Right atrium auricular region (tissue), 2 donors: ENCODE results near the gene KIF16B. TPM values are rescaled to one million over a fixed set of nuclear protein-coding genes. Genes with fewer than 3 reads are reported as not detected.
"Not testable (repeated sequence)": the region's sequence is repeated elsewhere in the genome, so short reads cannot be mapped to it uniquely, and the experiment has no call there.

Source experiments
- DNase-seq: peaks from one replicate; pipeline ENCODE4 v3.0.0-alpha.2; 2019; ENCODE audit warnings: low spot score
- H3K27ac ChIP-seq, 2 donors: fragments of 200-600 bp; sonication (generic); 1 replicate in 1 of 2; 2 replicates in 1 of 2; pipeline ENCODE4 v1.5.1; 2016 to 2019
- H3K27me3 ChIP-seq, 2 donors: fragments of 200-600 bp; sonication (generic); one replicate each; pipeline versions ENCODE4 v1.5.1 to v1.6.0; 2017 to 2019
- H3K36me3 ChIP-seq: fragments of 200-600 bp; sonication (generic); one replicate; pipeline ENCODE4 v1.5.1; 2016
- H3K4me1 ChIP-seq, 2 donors: fragments of 200-600 bp; sonication (generic); one replicate each; pipeline versions ENCODE4 v1.5.1 to v1.6.0; 2017 to 2019
- H3K4me3 ChIP-seq, 2 donors: fragments of 200-600 bp; sonication (generic); 1 replicate in 1 of 2; 2 replicates in 1 of 2; pipeline ENCODE4 v1.5.1; 2017 to 2019; ENCODE audit warnings: mild to moderate bottlenecking in 1 of 2, moderate library complexity in 1 of 2
- H3K9me3 ChIP-seq, 2 donors: fragments of 200-600 bp; sonication (generic); one replicate each; pipeline ENCODE4 v1.5.1; 2019
- CTCF ChIP-seq, 2 donors: fragments of 200-600 bp; sonication (generic); IDR thresholded peaks; one replicate each; pipeline ENCODE4 v1.5.1; 2019; ENCODE audit warnings: antibody characterized with exemption in 2 of 2
- total RNA-seq, 2 donors: library from RNA; depleted of rRNA; stranded (reverse); fragments of >200 nt; gene quantifications; one replicate each; pipeline ENCODE4 v1.1.0, GENCODE V29; 2016

The KIF16B gene
- total RNA-seq, 2 donors from 2014 or later = 11.2 to 23.0 TPM

GRCh38 chr20:16599257-16599656, 26.0 kb upstream of the KIF16B start:
- no peaks in the 10 kb centered on the region for H3K4me1 ChIP-seq

GRCh38 chr20:16596991-16597390, 23.7 kb upstream of the KIF16B start:
- Histone ChIP-seq H3K27ac (no peak overlapping the region), H3K4me1 (no peaks in the 10 kb centered on the region), H3K27me3 (peaks cover 0 to 4% of the 10 kb centered on the region in 2 donors), H3K4me3 (no peak overlapping the region), H3K9me3 (no peaks in the 10 kb centered on the region), H3K36me3 (no peaks in the 10 kb centered on the region)
- no peak for DNase-seq
- no peak for TF ChIP-seq CTCF (IDR thresholded peaks at IDR 0.05)

More at GRCh38 chr20:16599257-16599656, 26.0 kb upstream of the KIF16B start:
- Histone ChIP-seq H3K27ac (no peak overlapping the region), H3K4me3 (no peak overlapping the region), H3K36me3 (no peaks in the 10 kb centered on the region), H3K27me3 (no peaks in the 10 kb centered on the region), H3K9me3 (no peaks in the 10 kb centered on the region)
- no peak for DNase-seq
- no peak for TF ChIP-seq CTCF (IDR thresholded peaks at IDR 0.05)

GRCh38 chr20:16596404-16596803, 23.2 kb upstream of the KIF16B start:
- not testable (repeated sequence) for H3K9me3 ChIP-seq, H3K4me1 ChIP-seq, H3K36me3 ChIP-seq, H3K27ac ChIP-seq, H3K27me3 ChIP-seq, DNase-seq, H3K4me3 ChIP-seq

- H3K27ac ChIP-seq = no peak overlapping the region
- no peak for TF ChIP-seq CTCF (IDR thresholded peaks at IDR 0.05)
- no peaks in the 10 kb centered on the region for H3K36me3 ChIP-seq
- no peak overlapping the region for H3K4me3 ChIP-seq
- DNase-seq = no peak
- no peaks in the 10 kb centered on the region for H3K9me3 ChIP-seq
- peaks cover 0 to 4% of the 10 kb centered on the region in 2 donors for H3K27me3 ChIP-seq
- no peaks in the 10 kb centered on the region for H3K4me1 ChIP-seq
These were observed 22.1 kb upstream of the KIF16B start for GRCh38 chr20:16595376-16595775.

- no peaks in the 10 kb centered on the region for H3K36me3 ChIP-seq
- no peak for TF ChIP-seq CTCF (IDR thresholded peaks at IDR 0.05)
These were observed 16.9 kb upstream of the KIF16B start for GRCh38 chr20:16590041-16590633.

GRCh38 chr20:16589623-16590022, 16.4 kb upstream of the KIF16B start:
- DNase-seq = no peak
- Histone ChIP-seq H3K4me3 (no peak overlapping the region), H3K36me3 (no peaks in the 10 kb centered on the region), H3K27me3 (peaks cover 0 to 4% of the 10 kb centered on the region in 2 donors), H3K9me3 (no peaks in the 10 kb centered on the region), H3K4me1 (no peaks in the 10 kb centered on the region), H3K27ac (no peak overlapping the region)
- TF ChIP-seq CTCF (IDR thresholded peaks at IDR 0.05) = no peak

More at GRCh38 chr20:16590041-16590633, 16.9 kb upstream of the KIF16B start:
- Histone ChIP-seq H3K9me3 (no peaks in the 10 kb centered on the region), H3K27me3 (peaks cover 0 to 4% of the 10 kb centered on the region in 2 donors), H3K4me1 (no peaks in the 10 kb centered on the region), H3K27ac (no peak overlapping the region), H3K4me3 (no peak overlapping the region)
- DNase-seq = no peak
